Measurements from ENCODE around the gene PARD3.

DNA sequence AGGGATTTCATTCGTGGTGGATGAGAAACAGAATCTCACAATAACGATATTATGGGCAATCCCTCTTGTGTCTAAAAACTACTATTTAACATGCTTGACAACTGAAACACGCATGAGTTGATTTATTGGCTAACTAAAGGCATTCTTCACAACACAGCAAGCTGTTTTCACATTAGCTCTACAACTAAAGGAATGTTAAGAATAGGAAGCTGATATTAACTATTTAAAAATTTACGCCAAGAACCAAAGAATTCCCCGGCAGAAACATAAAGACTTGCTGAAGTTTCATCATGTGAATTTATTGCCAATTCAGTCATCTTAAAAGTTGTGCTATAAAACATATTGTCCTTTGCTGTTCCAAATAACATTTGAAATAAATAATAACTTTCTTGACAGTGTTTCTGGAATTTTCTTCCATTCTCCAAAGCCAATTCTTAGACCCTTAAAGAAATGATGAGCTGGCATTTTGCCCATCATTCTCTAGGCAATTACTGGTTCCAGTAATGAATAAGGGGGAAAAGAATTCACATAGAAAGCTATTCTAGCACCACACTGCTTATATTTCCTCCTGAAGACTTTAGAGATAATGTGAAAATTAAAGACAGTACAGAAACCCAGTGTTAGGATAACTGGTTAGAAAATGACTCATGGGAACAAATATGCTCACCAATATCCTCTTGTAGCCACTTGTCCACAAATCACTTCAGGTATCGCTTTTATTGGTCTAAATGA, 233.1 kb downstream of the PARD3 start:
- TF ChIP-seq, protein P1, sequence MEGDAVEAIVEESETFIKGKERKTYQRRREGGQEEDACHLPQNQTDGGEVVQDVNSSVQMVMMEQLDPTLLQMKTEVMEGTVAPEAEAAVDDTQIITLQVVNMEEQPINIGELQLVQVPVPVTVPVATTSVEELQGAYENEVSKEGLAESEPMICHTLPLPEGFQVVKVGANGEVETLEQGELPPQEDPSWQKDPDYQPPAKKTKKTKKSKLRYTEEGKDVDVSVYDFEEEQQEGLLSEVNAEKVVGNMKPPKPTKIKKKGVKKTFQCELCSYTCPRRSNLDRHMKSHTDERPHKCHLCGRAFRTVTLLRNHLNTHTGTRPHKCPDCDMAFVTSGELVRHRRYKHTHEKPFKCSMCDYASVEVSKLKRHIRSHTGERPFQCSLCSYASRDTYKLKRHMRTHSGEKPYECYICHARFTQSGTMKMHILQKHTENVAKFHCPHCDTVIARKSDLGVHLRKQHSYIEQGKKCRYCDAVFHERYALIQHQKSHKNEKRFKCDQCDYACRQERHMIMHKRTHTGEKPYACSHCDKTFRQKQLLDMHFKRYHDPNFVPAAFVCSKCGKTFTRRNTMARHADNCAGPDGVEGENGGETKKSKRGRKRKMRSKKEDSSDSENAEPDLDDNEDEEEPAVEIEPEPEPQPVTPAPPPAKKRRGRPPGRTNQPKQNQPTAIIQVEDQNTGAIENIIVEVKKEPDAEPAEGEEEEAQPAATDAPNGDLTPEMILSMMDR (conservative IDR thresholded peaks at IDR 0.05; ENCODE audit: low read length) = no peak
- no peak for TF ChIP-seq EZH2phosphoT487 (IDR thresholded peaks at IDR 0.05; ENCODE audit: borderline replicate concordance)

All from Loucy (cell line).